HG02759 (cell line): ENCODE measurements around the gene GRIK3.

Source experiments
- ATAC-seq: cut with Tn5 transposase; IDR thresholded peaks from one replicate; pipeline ENCODE4 v1.9.1; 2021; ENCODE audit warnings: mild to moderate bottlenecking, moderate library complexity; ENCODE audit not compliant: unreplicated experiment

The GRIK3 gene

DNA sequence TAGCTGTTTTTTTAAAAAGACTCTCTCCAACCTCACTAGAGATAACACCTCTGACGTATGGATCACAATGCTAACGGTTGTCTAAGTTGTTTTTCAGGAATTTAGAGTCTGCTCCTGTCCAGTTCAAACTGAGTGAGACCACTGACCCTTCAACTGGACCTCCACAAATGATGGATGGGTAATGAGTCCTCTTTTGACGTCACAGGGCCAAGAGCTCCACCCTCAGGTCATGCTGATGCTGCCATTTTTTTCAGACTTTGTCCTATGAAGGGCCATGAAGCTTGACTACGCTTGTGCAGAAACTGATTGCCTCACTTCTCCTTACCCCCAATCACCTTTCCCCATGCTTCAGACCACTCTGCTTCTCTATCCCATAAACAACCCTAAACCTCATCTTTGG, 16.6 kb downstream of the GRIK3 start:
- no peak for ATAC-seq

DNA sequence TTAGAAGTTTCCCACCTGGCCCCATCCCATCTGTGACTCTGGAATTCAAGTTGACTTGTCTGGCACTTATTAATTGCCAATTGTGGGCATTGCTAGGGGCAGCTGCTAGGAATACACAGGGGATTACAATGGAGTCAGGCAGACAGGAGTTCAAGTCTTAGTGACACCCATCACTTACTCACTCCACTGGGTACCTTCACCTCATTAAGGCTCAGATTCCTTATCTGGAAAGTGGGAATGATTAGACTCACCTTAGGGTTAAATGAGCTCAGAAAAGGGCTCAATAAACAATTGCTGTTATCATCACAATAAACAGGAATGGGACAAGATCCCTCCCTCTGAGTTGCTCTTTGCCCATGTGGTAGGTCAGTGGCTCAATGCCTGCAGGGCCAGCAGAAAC, 18.2 kb downstream of the GRIK3 start:
- ATAC-seq, result no peak

DNA sequence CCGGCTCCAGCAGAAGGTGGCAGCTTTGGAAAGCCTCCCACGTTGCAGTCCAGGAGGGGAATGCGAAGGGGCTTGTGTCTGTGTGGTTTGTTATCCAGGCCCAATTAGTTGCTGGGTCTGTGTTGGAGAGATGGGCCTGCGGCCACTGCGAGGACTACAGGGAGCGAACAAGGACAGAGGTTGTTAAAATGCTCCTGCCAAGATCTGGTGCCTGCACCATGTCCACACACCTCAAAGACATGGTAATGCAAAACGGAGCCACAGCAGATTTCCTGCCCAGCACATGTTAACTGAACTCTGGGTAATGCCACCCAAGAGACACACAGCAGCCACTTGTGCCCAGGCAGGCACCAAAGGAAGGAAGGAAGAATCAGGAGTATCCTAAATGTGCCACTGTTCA, 18.6 kb downstream of the GRIK3 start:
- ATAC-seq, result no peak

DNA sequence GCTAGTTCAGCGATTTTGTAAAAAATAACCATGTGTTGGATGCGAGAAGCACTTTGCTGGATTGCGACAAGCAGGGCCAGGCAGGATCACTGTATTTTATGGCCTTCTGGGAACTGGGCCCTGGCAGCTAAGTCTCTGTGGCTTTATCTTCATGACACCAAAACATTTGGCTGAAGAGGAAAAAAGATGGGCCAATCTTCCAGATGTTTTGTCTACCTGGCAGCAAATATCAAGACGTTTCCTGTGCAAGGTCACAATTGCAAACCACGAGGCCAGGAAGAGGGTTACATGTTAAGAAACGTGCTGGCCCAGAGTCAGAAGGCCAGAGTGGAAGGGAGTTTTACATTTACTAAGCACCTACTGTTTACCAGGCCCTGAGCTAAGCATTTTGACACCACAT, 22.1 kb downstream of the GRIK3 start:
- ATAC-seq, result no peak

DNA sequence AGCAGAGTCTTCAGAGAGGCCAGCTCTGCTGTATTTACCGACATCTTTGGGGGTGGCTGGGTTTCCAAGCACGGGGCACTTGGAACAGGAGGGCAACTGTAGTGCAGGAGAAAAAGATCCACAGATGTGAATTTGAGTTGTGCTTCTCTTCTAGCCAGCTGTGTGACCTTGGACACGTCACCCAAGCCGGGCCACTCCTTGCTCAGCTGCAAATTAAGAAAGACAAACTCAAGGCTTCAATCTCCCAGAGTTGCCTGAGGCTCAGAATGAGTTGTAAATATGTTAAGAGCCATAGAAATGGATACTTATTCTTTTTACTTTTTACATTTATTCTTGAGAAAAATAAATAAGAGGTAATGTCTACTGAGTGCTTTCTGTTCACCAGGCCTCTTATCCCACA, 24.3 kb downstream of the GRIK3 start:
- ATAC-seq, result no peak

DNA sequence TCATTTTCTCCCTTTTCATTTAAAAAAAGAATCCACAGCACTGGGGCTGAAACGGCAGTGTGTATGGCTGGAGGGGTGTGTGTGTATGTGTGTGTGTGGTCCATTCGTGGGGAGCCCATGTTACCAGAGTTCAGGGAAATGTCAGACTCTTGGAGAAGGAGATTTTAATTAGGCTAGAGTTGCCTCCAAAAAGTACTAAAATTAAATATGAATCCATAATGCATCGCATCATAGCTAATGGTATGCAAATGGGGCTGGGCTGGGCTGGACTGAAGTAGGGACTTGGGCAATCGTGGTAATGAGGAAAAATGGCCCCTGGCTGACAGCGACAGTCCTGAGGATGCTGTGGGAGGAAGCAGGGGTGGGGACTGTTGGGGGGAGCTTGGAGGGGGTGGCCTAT, 24.8 kb downstream of the GRIK3 start:
- ATAC-seq, result no peak

DNA sequence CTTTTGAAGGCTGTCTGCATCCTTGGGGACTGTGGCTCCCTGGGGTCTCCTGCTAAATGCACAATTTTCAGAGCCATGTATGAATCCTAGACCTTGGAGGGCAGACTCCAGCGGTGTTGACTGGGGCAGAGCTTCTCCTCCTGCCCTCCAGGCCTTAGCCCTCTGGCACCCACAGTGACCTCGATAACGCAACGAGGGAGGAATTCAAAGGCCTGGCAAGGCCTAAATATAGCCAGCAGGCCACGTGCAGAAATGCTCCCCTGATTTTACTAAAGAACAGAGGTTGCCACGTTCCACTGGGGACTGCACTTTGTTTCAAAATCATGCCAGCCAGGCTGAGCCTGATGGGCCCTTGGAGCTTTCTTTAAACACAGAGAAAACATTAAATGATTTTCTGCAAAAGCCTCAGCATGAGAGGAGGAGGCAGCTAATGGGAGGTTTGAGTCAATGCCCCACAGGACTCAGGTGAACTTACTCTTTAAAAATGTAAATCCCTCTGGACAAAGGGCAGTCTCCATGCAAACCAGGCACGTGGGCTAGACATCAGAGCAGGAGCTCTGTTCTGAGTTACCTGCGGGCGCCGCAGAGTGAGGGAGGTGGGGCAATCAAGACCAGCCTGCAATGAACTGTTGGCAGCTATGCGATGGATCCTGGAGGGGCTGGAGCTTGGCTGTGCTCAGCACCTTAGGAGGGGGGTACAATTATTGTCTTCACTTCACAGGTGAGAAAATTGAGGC, 28.0 kb downstream of the GRIK3 start:
- ATAC-seq, result no peak

DNA sequence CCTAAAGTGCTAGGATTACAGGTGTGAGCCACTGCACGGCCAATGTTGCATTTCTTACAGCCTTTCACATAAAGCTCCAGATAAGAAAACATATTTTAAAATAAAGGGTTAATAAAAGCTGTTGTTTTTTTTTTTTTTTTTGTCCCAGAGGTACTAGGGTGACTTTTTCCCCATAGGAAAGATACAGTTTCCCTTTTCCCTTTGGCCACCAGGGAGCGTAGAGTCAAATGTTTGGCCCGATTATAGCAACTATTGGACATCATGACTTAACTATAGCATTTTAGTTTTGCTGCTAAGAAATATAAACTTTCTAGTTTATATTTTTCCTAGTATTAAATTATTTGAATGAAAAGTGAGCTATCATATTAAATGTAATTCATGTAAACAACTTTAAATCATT, 31.4 kb downstream of the GRIK3 start:
- no peak for ATAC-seq

DNA sequence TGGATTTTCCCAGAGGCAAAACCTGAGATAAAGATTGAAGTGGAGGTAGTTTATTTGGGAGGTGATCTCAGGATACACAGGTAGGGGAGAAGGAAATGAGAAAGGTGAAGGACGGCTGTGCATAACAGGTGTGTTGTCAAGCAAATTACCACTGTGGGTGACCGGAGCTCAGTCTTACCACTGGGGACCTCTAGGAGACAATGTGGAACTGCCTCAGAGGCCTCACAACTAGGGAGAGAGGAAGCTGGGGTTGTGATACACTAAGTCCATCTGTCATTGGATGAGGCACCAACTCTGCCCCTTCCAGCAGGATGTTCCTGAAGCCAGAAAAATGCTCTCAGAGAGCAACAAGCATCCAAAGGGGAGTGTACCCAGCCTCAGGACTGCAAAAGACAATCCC, 32.6 kb downstream of the GRIK3 start:
- ATAC-seq, result no peak

DNA sequence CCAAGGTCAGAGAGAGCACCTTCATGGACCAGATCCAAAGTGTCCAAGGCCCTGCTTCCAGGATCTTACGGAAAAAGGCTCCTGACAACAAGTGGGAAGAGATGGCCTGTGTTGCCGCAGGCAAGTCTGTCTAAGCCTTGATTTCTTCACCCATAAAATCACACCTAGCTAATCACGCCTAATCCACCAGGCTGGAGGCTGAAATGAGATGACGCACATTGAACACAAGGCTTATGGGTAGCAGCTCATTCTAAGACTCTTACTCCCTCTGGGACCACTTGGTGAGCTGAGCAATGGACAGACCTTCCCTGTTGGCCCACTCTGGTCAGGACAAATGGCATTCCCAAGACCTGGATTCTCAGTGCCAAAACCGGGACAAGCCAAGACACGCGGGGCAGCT, 38.2 kb downstream of the GRIK3 start:
- no peak for ATAC-seq

DNA sequence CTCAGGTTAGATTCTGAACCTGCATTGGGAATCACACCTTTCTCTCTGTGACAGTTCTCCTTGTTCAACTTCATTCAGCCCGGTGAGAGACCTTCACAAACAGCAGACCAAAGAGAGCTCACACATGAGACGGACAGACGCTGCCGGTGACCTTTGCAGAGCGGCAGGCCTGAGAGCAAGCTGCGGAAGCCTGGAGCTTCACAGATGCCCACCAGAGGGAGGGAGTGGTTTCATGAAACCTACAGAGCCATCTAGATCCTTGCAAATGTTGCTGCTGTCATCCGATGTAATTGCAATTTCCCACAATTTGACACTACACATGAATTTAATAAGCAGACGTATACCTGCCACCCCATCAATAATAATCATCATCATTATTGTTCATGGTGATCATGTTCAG, 39.4 kb downstream of the GRIK3 start:
- no peak for ATAC-seq

DNA sequence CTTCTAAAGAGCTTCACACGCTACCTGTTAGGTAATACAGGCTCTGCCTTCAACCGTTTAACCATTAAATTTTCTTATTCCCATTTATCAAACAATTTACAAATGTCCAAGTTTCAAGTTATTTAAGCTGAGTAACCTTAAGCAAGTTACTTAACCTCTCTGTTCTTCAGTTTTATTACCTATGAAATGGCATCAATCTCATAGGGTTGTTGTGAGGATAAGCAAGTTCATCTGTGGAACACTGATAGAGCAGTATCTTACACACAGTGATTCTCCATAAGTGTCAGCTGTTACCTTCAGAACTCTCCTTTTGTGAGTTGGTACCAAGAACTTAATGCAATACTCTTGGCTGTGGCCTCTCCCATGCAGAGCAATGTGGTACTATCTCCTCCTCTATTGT, 40.0 kb downstream of the GRIK3 start:
- ATAC-seq, result no peak

DNA sequence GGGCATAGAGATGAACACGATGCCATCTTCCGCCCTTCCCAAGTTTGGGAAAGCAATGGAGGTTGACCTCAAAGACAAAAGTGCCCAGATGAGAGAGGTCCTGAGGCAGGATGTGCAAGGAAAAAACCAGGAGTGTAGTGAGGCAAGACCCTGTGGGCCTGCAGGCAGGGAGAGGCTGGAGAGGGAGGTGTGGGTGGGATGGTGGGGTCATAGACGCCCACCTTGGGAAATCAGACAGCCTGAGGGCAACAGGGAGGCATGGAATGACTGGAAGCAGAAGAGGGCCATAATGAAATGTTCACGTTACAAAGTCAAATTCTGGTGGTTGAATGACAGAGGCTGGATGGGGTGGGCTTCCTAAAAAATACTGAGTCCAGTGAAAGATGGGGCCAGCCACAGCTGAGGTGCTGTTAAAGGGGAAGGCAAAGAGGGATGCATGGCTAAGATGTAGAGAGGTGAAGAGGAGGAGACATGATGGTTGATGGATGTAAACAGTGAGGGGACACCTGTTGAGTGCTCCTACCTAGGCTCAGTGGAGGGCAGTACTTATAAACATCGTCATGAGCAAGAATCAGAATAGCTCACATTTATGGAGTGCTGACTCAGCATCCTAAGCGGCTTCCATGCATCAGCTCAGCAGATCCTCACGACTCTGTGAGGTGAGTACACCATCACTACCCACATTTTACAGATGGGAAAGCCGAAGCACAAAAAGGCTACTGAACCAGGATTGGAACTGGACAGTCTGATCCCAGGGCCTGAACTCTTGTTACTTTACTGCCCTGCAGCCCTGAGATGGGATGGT, 42.0 kb downstream of the GRIK3 start:
- no peak for ATAC-seq

DNA sequence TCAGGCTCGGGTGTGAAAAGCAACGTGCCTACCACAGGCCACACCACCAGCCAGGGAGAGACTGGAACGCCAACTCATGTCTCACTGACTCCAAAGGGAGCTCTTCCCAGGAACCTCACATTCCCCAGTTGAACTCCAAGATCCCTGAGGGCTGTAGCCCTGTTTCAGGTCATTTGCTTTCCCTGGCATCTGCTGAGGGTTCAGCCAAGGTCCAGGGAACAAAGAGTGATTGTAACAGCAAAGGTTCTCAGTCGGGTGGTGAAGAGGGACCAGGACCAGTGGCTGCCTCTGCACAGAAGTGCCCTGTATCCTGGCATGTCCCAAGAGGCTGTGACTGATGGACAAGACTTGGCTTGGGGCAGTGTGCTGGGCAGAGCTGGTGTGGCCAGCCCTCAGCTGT, 42.8 kb downstream of the GRIK3 start:
- no peak for ATAC-seq

DNA sequence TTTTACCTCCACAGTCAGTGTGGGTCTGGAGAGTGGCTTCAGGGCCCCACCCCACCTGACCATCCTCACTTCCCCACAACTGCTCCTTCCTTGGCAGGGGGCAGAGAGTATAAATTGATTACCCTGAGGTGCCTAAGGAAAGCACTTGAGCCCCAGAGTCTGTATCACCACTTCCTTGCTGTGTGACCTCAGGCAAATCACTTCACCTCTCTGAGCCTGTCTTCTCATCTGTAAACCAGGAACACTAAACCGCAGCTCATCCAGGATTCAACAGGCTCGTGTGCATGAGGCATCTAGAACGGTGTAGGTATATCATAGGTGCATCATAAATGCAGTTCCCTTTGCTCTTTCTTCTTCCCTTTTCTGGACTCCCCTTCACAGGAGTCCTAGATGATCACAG, 43.4 kb downstream of the GRIK3 start:
- ATAC-seq, result no peak

DNA sequence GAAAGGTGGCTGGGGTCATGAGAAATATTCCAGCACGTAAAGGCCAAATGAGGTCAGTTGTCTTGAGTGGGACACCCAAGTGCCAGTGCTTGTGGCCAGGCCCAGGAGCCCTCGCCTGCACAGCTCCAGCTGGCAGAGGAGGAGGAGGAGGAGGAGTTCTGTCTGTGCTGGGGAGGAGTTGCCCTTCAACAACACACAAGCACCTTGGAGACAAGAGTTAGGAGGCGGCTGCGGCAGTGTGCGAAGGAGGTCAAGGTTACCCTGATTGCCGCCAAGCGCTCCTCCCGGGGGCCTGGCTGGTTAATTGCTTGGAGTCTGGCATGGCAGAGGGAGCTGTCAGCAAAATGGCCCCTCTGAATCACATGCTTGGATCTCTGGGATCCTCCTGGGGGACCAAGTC, 45.1 kb downstream of the GRIK3 start:
- no peak for ATAC-seq

DNA sequence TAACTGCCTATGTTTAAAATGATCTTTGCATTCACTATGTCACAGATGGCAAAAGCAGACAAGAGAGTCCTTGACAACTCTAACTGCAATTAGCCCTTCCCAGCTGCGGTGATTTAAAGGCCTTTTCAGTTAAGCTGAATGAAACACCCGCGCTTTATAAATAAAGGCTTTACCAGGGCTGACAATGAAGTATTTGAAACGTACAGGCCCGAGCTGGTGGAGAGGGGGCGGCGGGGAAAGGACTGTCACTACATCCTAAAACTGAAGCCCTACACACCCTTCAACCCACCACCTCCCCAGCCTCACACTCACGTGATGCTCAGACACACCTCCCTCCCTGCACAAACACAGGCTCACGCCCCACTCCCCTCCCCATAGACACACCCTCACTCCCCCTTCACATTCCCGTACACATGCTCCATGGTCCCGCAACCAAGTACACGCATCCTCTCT, 45.5 kb downstream of the GRIK3 start:
- no peak for ATAC-seq

DNA sequence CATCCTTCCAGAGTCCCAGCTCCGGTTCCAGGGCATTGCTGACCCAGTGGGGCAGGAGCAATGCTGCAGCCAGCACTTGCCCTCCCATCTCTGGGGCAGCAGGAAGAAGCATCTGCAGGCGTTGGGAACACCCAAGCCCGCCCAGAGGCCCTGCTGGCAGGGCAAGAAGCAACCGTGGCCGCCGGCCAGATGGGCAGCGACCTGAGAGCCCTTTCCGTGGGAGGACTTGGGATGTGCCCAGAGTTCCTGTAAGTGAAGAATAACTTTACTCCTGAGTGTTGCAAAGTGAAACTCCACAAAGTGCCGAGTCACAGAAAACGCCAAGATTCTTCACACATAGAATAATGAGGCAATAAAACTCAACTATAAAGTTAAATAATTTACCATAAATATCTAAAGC, 46.0 kb downstream of the GRIK3 start:
- ATAC-seq, result no peak

DNA sequence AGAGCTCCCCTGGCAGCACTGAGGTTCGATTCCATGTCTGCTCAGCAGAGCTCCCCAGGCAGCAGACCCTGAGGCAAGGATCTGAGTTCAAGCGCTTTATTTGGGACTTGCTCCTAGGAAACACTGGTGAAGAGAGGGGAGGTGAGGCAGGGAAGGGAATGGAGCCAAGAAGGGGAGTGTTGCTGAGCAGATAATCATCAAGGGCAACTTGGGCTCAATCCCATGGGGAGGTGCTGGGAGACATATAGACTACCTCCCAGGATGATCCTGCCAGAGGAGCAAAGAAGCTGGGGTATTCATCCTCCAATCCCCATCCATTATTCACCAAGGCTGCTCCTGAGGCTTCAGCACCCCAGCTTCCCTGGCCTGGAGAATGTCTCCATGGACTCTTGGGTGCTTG, 47.0 kb downstream of the GRIK3 start:
- no peak for ATAC-seq

DNA sequence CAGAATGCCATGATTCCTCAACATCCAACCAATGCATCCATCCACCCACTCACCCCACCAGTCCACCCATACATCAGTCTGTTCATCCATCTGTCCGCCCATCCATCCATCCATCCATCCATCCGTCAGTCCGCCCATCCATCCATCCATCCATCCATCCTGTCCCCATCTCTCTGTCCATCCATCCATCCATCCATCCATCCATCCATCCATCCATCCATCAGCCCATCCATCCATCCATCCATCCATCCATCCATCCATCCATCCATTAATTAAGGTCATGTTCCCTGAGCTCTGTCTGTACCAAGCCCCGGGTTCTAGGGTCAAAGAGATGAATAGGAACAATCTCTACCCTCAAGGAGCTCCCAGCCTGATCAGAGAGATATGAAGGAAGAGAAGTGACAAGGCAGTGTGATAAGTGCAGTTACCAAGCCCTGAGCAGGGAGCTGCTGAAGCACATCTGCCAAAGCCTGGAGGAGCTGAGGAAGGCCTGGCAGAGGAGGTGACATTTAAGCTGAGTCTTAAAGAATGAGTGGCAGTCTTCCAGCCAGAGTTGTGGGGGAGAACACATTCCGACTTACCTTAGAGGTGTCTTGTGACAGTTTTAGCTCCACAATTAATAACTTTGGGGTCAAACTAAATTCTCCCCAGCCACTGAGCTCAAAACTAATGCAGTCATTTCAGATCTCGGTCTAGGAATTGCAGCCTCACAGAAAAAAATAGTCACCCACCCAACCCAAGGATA, 47.9 kb downstream of the GRIK3 start:
- no peak for ATAC-seq

DNA sequence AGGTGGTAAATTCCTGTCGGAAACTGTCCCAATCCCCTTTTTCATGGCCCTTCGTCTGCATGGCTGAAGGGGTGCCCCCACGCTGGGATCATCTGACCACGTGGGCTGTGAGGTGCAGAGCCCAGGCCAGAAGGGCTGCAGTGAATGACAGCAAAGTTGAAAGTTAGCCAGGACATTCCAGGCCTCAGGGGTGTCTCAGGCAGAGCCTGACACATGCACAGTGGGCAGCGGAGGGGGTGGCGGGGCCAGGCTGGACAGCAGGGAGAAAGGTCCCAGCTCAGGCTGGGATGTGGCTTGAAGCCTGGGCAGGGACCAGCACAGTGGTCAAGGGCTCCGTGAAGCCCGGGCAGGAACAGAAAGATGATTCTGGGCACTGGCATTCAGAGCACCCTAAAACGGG, 49.6 kb downstream of the GRIK3 start:
- ATAC-seq, result no peak

DNA sequence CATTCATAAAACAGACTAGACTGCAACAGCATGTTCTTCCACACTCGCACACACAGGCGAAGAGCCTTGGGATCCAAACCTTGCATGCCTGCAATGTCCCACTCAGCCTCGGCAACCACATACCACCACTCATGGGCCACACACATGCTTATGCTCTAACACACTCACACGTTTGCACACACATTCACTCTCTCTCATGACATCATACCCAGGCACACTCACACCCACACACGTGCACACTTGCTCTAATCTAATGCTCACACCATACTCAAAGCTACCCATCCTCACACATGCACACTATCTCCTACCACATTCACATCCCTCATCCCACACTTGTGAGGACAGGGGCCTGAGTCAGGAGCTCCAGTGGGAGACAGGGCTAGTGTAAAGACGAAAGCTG, 50.3 kb downstream of the GRIK3 start:
- ATAC-seq, result no peak
